Thyroid gland (tissue), 4 donors: ENCODE data around the gene PHB1.

Experiments
- POLR2A ChIP-seq, 2 donors: fragments of 450-650 bp; IDR thresholded peaks; one replicate each; pipeline ENCODE4 v1.6.1; 2017; ENCODE audit warnings: antibody characterized with exemption in 2 of 2, mild to moderate bottlenecking in 2 of 2, moderate library complexity in 1 of 2
- TF ChIP-seq, protein P1 (sequence below), 6 experiments: fragments of 200-600 bp in 3 of 6; fragments of 450-650 bp in 3 of 6; sonication (generic) in 3 of 6; IDR thresholded peaks; one replicate each; pipeline ENCODE4 v1.5.1; 2016 to 2019; ENCODE audit warnings: antibody characterized with exemption in 6 of 6, mild to moderate bottlenecking in 2 of 6, inconsistent platforms in 1 of 6, moderate library complexity in 1 of 6

DNA sequence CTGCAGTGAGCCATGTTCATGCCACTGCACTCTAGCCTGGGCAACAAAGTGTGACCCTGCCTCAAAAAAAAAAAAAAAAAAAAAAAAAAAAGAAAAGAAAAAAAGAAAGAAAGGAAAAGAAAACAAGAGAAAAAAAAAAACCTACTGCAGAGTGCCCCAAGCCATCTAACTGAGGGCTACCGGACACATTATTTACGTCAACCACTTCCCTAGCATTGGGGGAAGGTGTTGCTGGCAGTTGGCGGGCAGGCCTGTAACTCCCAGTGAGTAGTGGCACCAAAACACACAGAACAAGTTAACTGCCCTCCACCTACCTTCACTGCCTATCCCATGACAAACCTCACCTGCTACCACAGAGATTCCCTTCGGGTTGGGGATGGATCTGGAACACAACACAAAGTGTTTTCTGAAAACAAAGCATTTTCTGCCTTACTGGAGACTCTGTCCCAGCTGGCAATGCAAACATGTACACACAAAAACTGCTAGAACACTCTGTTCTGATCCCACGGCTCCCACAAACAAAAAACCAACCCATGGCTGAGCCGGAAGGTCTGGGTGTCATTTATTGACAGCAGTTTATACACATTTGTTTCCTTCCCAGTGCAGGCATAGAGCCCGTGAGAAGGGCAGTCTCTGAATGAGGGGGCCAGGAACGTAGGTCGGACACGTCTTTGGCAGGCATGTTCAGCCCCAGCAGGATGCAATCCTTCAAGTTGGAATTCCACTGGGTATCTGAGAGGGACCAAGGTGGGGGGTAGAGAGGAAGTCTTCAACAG is 11.0 kb downstream of the PHB1 start:
- TF ChIP-seq, protein P1, sequence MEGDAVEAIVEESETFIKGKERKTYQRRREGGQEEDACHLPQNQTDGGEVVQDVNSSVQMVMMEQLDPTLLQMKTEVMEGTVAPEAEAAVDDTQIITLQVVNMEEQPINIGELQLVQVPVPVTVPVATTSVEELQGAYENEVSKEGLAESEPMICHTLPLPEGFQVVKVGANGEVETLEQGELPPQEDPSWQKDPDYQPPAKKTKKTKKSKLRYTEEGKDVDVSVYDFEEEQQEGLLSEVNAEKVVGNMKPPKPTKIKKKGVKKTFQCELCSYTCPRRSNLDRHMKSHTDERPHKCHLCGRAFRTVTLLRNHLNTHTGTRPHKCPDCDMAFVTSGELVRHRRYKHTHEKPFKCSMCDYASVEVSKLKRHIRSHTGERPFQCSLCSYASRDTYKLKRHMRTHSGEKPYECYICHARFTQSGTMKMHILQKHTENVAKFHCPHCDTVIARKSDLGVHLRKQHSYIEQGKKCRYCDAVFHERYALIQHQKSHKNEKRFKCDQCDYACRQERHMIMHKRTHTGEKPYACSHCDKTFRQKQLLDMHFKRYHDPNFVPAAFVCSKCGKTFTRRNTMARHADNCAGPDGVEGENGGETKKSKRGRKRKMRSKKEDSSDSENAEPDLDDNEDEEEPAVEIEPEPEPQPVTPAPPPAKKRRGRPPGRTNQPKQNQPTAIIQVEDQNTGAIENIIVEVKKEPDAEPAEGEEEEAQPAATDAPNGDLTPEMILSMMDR (IDR thresholded peaks at IDR 0.05) = no peak
- TF ChIP-seq POLR2A (IDR thresholded peaks at IDR 0.05) = no peak
